Hepatic stellate cell (primary cell): ENCODE data around the gene NCDN.

ENCODE experiments used
- DNase-seq: peaks from one replicate; pipeline ENCODE4 v3.0.0; 2011; ENCODE audit warnings: low spot score

The NCDN gene, protein sequence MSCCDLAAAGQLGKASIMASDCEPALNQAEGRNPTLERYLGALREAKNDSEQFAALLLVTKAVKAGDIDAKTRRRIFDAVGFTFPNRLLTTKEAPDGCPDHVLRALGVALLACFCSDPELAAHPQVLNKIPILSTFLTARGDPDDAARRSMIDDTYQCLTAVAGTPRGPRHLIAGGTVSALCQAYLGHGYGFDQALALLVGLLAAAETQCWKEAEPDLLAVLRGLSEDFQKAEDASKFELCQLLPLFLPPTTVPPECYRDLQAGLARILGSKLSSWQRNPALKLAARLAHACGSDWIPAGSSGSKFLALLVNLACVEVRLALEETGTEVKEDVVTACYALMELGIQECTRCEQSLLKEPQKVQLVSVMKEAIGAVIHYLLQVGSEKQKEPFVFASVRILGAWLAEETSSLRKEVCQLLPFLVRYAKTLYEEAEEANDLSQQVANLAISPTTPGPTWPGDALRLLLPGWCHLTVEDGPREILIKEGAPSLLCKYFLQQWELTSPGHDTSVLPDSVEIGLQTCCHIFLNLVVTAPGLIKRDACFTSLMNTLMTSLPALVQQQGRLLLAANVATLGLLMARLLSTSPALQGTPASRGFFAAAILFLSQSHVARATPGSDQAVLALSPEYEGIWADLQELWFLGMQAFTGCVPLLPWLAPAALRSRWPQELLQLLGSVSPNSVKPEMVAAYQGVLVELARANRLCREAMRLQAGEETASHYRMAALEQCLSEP

DNA sequence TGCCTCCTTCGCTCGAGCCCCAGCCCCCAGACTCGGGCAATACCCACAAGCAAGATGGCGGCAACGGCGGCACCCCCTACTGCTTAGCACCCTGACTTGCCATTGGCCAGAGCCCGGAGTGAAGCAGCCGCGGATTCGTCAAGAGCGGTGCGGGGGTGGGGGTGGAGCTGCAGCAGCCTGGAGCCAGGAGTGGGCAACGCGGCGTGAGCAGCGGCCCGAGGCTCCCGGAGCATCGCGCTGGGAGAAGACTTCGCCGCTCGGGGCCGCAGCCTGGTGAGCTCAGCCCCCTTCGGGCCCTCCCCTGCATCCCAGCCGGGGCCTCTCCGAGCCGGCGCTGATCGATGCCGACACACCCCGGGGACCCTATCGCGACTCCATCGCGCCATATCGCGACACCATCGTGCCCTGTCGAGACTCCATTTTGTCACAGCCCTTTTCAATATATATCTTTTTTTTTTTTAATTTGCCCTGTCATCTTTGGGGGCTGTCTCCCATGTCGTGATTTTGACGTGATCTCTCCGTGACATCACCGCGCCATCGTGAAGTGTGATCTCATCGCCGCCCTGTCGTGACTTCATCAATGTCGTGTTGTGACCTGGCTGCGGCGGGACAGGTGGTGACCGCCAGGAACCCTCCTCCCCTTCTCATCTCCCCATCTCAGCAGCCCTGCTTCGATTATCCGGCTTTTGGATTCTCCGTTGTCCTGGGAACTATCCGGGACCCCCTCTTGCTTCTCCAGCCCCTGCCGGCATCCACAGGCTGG, at the start of gene NCDN:
Gene NCDN (plus strand): TSS at position 189 of the 763 bp plus-strand sequence. CDS start 392 bp downstream, at position 581.
- peak; percentile 99 for DNase-seq

DNA sequence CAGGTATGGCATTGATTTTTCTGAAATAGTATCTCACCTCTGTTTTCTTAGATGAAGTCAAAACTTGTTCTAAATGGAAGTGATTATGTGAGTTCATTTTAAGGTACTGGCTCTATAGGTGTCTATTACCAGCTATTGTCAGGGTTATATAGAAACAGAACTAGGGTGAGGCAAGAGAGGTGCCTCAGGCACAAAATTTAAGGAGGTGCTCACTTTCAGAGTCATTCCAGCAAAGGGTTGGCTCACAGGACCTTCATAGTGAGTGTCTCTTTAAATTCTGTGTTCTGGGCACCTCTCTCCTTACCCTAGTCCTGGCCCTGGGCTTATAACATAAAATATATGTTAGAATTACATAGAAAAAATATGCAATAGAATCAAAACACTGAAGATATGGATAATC, 49.7 kb upstream of the NCDN start:
- DNase-seq = no peak

- DNase-seq = no peak
Observed at GRCh38 chr1:35509558-35509957, 48.0 kb upstream of the NCDN start.

DNA sequence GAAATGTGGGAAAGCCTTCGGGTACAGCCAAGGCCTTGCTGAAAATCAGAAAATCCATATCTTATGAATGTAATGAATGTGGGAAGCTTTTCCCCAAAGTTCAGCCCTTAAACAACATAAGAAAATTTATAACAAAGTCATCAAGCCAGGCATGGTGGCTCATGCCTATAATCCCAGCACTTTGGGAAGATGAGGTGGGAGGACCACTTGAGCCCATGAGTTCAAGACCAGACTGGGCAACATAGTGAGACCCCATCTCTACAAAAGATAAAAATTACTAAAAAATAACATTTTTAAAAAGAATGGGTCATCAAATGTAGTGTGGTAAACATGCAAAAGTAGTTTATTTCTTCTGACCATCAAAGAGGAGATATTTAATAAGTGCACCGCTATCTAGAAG, 46.3 kb upstream of the NCDN start:
- no peak for DNase-seq

DNA sequence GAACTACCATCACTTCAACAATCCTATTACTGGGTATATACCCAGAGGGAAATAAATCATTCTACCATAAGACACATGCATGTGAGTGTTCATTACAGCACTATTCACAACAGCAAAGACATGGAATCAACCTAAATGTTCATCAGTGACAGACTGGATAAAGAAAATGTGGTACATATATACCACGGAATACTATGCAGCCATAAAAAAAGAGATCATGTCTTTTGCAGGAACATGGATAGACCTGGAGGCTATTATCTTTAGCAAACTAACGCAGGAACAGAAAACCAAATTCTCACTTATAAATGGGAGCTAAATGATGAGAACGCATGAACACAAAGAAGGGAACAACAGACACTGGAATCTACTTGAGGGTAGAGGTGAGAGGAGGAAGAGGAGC, 39.4 kb upstream of the NCDN start:
- DNase-seq = no peak

- DNase-seq = no peak
Observed at GRCh38 chr1:35519432-35519831, 38.2 kb upstream of the NCDN start.

GRCh38 chr1:35524106-35524505, 33.5 kb upstream of the NCDN start:
- DNase-seq = no peak

DNA sequence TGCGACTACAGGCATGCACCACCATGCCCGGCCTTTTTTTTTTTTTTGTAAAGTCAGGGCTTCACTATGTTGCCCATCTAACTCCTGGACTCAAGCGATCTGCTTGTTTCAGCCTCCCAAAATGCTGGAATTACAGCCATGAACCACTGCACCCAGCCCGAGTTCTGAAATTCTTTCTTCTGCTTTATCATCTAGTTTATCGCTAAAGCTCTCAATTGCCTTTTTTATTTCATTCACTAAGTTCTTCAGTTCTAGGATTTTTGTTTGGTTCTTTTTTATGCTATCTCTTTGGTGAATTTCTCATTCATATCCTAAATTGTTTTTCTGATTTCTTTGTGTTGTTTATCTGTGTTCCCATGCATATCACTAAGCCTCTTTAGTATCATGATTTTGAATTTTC, 27.4 kb upstream of the NCDN start:
- DNase-seq = no peak

DNA sequence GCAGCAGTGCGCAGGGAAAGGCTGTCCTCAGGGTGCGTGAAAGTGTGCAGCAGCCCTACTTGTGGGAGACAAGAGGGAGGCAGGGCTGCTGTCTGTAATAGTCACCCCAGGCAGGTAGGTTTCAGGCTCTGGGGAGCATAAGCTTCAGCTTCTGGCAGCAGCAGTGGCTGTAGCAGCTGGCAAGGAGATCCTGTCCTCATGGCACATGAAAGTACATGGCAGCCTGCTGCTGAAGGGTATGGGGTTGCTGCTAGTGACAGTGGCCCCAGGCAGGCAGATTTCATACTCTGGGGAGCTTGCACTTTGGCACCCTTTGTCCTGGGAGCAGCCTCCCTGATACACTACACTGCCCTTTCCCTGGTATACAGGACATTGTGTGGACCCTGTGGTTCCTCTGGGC, 26.7 kb upstream of the NCDN start:
- no peak for DNase-seq

DNA sequence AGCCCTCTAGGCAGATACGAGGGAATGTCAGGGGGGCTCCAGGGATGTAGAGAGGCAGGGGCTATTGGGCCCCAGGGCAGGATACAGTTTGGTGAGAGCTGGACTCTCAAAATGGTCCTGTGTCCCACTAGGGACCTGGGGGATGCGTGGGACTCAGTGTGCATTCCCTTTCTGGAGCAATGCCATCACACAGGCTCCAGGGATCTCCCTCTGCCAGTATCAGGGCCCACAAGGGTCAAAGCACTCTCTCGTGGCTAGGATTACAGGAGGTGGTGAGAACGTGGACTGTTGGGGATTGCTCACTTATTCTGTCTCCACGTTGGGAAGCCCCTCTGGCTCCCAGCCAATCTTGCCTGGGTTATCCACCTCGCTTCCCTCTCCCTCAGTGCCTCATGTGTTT, 26.2 kb upstream of the NCDN start:
- DNase-seq = no peak

- DNase-seq = no peak
Observed at GRCh38 chr1:35532497-35533223, 24.9 kb upstream of the NCDN start.

DNA sequence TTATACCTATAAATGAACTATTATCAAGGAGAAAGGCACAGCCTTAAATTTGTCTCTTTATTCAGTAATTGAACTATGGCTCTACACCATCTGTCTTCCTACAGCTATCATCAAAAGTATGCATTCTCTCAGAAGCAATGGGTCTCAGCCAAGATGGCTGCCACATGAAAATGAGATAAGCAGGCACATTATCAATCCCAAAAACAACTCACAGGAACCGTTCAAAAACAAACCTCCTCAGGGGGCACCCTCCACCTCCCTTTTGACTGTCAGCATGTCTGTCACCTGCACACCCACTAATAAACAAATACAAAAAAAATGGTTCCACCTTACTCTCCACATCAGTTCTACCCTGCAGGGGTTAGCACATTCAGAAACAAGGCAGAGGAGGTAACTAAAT, 24.0 kb upstream of the NCDN start:
- DNase-seq = no peak

- no peak for DNase-seq
Observed at GRCh38 chr1:35535243-35535642, 22.4 kb upstream of the NCDN start.

- DNase-seq = no peak
Observed at GRCh38 chr1:35536556-35537162, 20.9 kb upstream of the NCDN start.

GRCh38 chr1:35537806-35538205, 19.8 kb upstream of the NCDN start:
- no peak for DNase-seq

DNA sequence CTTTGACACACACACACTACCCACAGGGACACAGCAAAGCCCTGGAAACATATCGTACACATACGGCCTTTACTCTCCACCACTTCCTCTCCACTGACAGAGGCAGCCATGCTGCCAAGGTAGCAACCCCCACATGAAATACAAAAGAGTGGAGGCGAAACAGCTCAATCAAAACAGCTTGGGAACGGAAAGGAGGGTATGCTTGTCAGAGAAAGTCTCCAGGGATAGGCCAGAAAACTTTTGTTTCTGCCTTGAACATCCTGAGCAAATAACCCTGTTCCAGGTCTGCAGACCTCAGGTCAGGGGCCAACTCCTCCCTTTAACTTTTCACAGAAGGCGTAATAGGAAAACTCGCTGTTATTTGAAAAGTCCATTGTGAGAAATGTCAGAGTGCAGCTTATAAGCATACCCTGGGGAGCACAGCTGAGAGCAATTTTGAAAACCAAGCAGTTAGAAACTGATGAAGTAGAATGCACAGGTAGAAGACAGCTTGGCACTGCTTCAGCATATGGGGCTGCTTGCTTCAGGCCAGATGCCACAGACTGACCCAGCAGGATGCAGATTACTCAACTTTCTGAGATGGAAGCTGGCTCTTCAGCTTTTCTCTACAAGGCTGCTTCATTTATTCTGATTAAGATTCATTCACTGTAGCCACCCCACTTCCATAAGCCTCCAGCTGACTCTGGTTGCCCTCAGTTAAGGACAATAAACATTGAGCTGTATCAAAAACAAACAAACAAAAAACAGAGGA, 18.4 kb upstream of the NCDN start:
- DNase-seq = no peak

DNA sequence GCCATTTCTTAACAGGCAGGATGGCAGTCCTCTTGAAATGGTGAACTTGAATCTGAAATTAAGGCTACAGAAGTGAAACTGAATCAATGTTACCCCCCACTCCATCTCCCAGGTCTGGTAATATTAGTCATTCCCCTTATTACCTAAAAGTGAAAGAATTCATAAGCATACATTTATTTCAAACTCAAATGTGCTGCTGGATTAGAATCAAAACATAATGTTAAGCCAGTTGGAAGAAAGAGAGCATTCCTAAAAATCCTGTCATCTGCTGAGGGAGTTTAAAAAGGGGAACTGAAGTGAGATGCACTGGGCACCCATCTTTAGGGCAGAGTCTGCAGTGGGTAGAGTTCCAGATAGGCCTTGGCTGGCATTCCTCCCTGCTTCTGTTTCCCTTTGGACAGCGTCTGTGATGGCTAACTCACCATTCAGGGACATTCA, 17.8 kb upstream of the NCDN start:
- no peak for DNase-seq

- DNase-seq = no peak
Observed at GRCh38 chr1:35544976-35545375, 12.6 kb upstream of the NCDN start.

- no peak for DNase-seq
Observed at GRCh38 chr1:35546614-35547013, 11.0 kb upstream of the NCDN start.

- no peak for DNase-seq
Observed at GRCh38 chr1:35553851-35554250, 3.7 kb upstream of the NCDN start.
